GM06990 (cell line): ENCODE results near the gene ZNF594.
"Not testable (repeated sequence)": the region's sequence is repeated elsewhere in the genome, so short reads cannot be mapped to it uniquely, and the experiment has no call there.

Experiments used
- DNase-seq: peaks from one replicate; pipeline ENCODE4 v3.0.0-alpha.2; 2011; ENCODE audit not compliant: insufficient read length; ENCODE audit errors: extremely low read depth
- H3K27me3 ChIP-seq: replicated peaks from 2 replicates; pipeline ENCODE4 v1.6.0; 2011; ENCODE audit warnings: low read length; ENCODE audit not compliant: control insufficient read depth, insufficient read depth
- H3K36me3 ChIP-seq: 2 replicates; pipeline ENCODE4 v1.5.1; 2011; ENCODE audit warnings: low read length; ENCODE audit not compliant: control insufficient read depth, insufficient read depth
- H3K4me3 ChIP-seq: replicated peaks from 2 replicates; pipeline ENCODE4 v1.5.1; 2011; ENCODE audit warnings: low read depth, mild to moderate bottlenecking, control low read depth, low read length
- CTCF ChIP-seq: IDR thresholded peaks from 2 replicates; pipeline ENCODE4 v1.5.1; 2011; ENCODE audit warnings: low read length, control low read depth, mild to moderate bottlenecking, inconsistent platforms; ENCODE audit not compliant: insufficient read depth, poor library complexity, severe bottlenecking

ZNF594 gene

GRCh38 chr17:5133311-5133710, 58.4 kb downstream of the ZNF594 start:
- TF ChIP-seq CTCF, result no peak
- H3K4me3 ChIP-seq, result no peak overlapping the region
- DNase-seq, result no peak

GRCh38 chr17:5132503-5133225, 59.0 kb downstream of the ZNF594 start:
- H3K36me3 ChIP-seq, H3K4me3 ChIP-seq, DNase-seq, H3K27me3 ChIP-seq: not testable (repeated sequence)

More at GRCh38 chr17:5133311-5133710, 58.4 kb downstream of the ZNF594 start:
- no peaks in the 10 kb centered on the region for H3K27me3 ChIP-seq
- H3K36me3 ChIP-seq, result no peaks in the 10 kb centered on the region

GRCh38 chr17:5131799-5132502, 59.7 kb downstream of the ZNF594 start:
- H3K4me3 ChIP-seq, DNase-seq, H3K36me3 ChIP-seq, H3K27me3 ChIP-seq: not testable (repeated sequence)

GRCh38 chr17:5131146-5131715, 60.4 kb downstream of the ZNF594 start:
- H3K27me3 ChIP-seq, result no peaks in the 10 kb centered on the region
- no peak for TF ChIP-seq CTCF
- no peak for DNase-seq
- H3K4me3 ChIP-seq, result no peak overlapping the region
- no peaks in the 10 kb centered on the region for H3K36me3 ChIP-seq

GRCh38 chr17:5130687-5131086, 61.0 kb downstream of the ZNF594 start:
- H3K27me3 ChIP-seq, H3K36me3 ChIP-seq, DNase-seq, H3K4me3 ChIP-seq: not testable (repeated sequence)

- H3K27me3 ChIP-seq, H3K36me3 ChIP-seq, H3K4me3 ChIP-seq, DNase-seq: not testable (repeated sequence)
Observed at GRCh38 chr17:5130261-5130660, 61.4 kb downstream of the ZNF594 start.

GRCh38 chr17:5129770-5130169, 61.9 kb downstream of the ZNF594 start:
- not testable (repeated sequence) for H3K4me3 ChIP-seq, DNase-seq

More at GRCh38 chr17:5129770-5130169, 61.9 kb downstream of the ZNF594 start:
- not testable (repeated sequence) for H3K27me3 ChIP-seq, H3K36me3 ChIP-seq
